ENCODE measurements around the gene LIPT1. TPM values are rescaled to one million over a fixed set of nuclear protein-coding genes. Genes with fewer than 3 reads are reported as not detected.

LIPT1 gene
- total and polyA plus RNA-seq, 3 experiments from 2014 or later, result 4.9 to 21.9 (median 5.5) TPM

DNA sequence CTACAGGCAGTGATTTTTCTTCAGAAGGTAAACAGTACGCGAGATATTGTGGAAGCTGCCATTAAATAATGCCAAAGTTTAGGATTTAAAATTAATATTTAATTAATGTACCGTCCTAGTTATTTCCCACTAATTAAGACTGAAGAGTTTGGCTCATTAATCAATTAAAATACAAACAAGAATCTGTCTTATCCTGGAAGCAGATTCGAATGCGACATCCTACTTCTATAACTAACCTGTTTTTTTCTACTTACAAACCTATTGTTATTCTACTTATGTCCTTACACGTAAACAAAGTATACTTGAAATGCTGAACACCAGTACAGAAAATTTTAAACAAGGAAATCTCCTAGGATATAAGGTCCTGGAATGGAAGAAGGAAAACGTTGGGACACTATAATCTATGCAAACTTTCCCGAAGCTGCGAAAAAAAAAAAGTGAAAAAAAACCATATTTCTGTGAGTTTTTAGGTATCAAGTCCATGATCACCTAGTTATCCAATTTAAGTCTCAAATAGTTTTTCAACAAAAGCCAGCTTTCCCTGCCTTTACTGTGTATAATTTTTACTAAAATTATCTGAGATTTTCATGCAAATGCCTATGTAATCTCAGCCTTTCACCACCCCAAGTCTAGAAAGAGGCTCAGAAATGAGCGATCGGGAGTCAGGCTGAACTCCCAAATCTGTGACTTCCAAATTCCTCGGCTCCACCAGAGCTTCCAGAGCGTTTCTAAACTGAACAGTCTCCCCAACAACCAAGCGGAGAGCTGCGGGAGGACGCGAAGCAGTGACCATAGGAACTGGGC lies 14.5 kb upstream of the LIPT1 start:
- H3K4me1 Mint-ChIP-seq, result peaks cover 19 to 28% (median 24%) of the 10 kb centered on the region in 3 donors
- H3K27ac Mint-ChIP-seq, result peak overlapping the region; percentile 83 to 99 (median 98)
- ChIA-PET CTCF (interaction anchor here (1.0 to 1.7 kb wide), 5 partner anchors 13 to 197 kb away, joined by 3 to 4 read pairs (median 3); partner anchors contain the start of genes EIF5B, LIPT1 and TSGA10), POLR2A (interaction anchor here (0.6 to 2.8 kb wide), 7 partner anchors 10 to 350 kb away, joined by 3 to 40 read pairs (median 4); partner anchors contain the start of genes LIPT1, MITD1, MRPL30 and TSGA10)
- no peaks in the 10 kb centered on the region for H3K36me3 ChIP-seq (ENCODE audit: insufficient read depth, low read length)
- peaks cover 0 to 2% of the 10 kb centered on the region in 2 donors for H3K27me3 Mint-ChIP-seq
- H3K27ac ChIP-seq (ENCODE audit: low read depth, low read length), result peak overlapping the region; percentile 90
- no peak for DNase-seq
- no peaks in the 10 kb centered on the region for H3K9me3 ChIP-seq (ENCODE audit: low read length)
- peak overlapping the region; percentile 100 for H3K4me3 ChIP-seq (ENCODE audit: low read length)
- H3K27me3 ChIP-seq (ENCODE audit: insufficient read depth, low read length, poor library complexity, severe bottlenecking), result no peaks in the 10 kb centered on the region
- H3K4me1 ChIP-seq (ENCODE audit: insufficient read depth, low read length), result peaks cover 14% of the 10 kb centered on the region
- peak overlapping the region; percentile 92 to 99 (median 96) for H3K4me3 Mint-ChIP-seq
- H3K36me3 Mint-ChIP-seq, result peaks cover 6 to 12% (median 8%) of the 10 kb centered on the region in 3 donors
- peaks cover 0 to 3% (median 0%) of the 10 kb centered on the region in 5 donors for H3K9me3 Mint-ChIP-seq

DNA sequence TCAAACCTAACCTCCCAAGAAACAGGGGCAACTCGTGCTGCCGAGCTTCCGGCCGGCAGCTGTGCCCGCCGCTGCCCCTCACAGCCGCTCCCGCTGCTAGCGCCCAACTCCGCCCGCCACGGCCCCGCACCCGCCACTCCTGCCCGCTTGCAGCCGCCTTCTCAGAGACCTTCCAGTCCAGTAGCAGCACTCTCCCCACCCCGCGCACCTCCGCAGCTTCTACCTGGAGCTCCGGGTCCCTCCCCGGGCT lies 14.0 kb upstream of the LIPT1 start:
- Histone ChIP-seq H3K27me3 (ENCODE audit: insufficient read depth, low read length, poor library complexity, severe bottlenecking) (no peaks in the 10 kb centered on the region), H3K27ac (ENCODE audit: low read depth, low read length) (peak overlapping the region; percentile 90), H3K4me3 (ENCODE audit: low read length) (peak overlapping the region; percentile 100), H3K4me1 (ENCODE audit: insufficient read depth, low read length) (peaks cover 14% of the 10 kb centered on the region), H3K9me3 (ENCODE audit: low read length) (no peaks in the 10 kb centered on the region), H3K36me3 (ENCODE audit: insufficient read depth, low read length) (no peaks in the 10 kb centered on the region)
- peak overlapping the region; percentile 92 to 99 (median 96) for H3K4me3 Mint-ChIP-seq
- ChIA-PET POLR2A (interaction anchor here (0.6 to 2.8 kb wide), 8 partner anchors 9 to 350 kb away, joined by 3 to 40 read pairs (median 4); partner anchors contain the start of genes EIF5B, LIPT1, MITD1 and MRPL30), CTCF (interaction anchor here (1.0 to 1.7 kb wide), 5 partner anchors 12 to 196 kb away, joined by 3 to 4 read pairs (median 3); partner anchors contain the start of genes EIF5B, LIPT1 and TSGA10)
- H3K9me3 Mint-ChIP-seq, result peaks cover 0 to 3% (median 0%) of the 10 kb centered on the region in 5 donors
- DNase-seq, result no peak
- H3K36me3 Mint-ChIP-seq, result peaks cover 4 to 12% (median 6%) of the 10 kb centered on the region in 3 donors
- no peaks in the 10 kb centered on the region for H3K27me3 Mint-ChIP-seq
- peak overlapping the region; percentile 83 to 99 (median 98) for H3K27ac Mint-ChIP-seq
- H3K4me1 Mint-ChIP-seq, result peaks cover 19 to 28% (median 24%) of the 10 kb centered on the region in 3 donors

DNA sequence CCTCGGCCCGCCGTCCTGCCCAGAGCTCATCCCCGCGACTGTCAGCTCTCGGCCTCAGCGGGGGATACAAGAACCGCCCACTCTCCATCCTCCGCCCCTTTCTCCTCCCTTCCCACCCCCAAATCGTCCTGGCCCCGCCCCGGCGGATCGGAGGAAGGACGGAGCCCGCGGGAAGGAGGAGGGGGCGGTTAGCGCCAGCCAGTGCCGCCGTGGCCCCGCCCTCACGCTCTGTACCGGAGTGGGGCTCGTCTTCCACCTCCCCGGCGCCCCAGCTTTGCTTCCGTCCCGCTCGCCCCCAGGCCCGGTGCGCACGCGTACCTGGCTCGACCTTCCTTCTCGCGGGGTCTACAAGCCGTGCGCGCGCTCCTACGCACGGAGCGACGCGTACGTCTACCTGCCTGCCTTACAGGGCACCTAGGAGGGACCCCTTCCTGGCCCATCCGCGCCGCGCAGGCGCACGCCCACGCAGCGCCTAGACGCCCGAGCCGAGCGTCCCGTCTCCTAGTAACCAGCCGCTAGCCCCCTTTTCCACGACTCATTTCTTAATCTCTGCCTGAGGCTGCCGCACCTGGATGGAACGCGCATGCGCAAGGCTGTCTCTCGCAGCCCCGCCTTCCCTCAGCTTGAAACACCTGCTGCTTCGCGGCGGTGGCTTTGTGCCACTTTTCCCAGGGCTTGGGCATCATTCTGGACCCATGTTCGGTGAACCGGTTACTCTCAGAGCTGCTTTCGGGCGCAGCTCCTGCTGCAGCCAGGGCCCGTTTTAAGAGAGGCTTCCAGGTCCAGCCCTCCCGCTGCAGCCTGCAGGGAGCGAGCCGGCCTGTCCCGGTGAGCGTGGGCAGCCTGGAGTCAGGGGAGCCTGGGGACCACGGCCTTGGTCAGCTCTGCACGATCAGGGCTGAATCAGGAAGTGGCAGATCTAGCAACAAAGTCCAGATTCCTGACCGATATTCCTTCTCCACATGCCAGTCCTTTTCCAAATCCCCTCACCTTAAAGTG lies 13.4 kb upstream of the LIPT1 start, which contains the start of gene C2orf15:
Gene C2orf15, plus strand, starts transcription at position 598 of the 999 bp plus-strand sequence. CDS start 8,852 bp downstream, outside the sequence.
- H3K27me3 Mint-ChIP-seq, result no peaks in the 10 kb centered on the region
- peak; percentile 96 to 98 (median 97) for DNase-seq
- ChIA-PET CTCF (interaction anchor here (0.9 to 1.7 kb wide), 6 partner anchors 12 to 195 kb away, joined by 3 to 4 read pairs (median 3); partner anchors contain the start of genes EIF5B, LIPT1 and TSGA10), POLR2A (interaction anchor here (0.6 to 2.8 kb wide), 9 partner anchors 9 to 537 kb away, joined by 3 to 40 read pairs (median 3); partner anchors contain the start of genes EIF5B, LIPT1, MITD1 and MRPL30)
- H3K27ac ChIP-seq (ENCODE audit: low read depth, low read length), result peak within 1 kb of the TSS; percentile 90
- no peaks in the 10 kb centered on the region for H3K9me3 ChIP-seq (ENCODE audit: low read length)
- peaks cover 4 to 15% (median 6%) of the 10 kb centered on the region in 3 donors for H3K36me3 Mint-ChIP-seq
- peak within 1 kb of the TSS; percentile 92 to 99 (median 96) for H3K4me3 Mint-ChIP-seq
- H3K36me3 ChIP-seq (ENCODE audit: insufficient read depth, low read length), result no peaks in the 10 kb centered on the region
- H3K4me1 Mint-ChIP-seq, result peaks cover 19 to 28% (median 24%) of the 10 kb centered on the region in 3 donors
- H3K9me3 Mint-ChIP-seq, result no peaks in the 10 kb centered on the region
- no peaks in the 10 kb centered on the region for H3K27me3 ChIP-seq (ENCODE audit: insufficient read depth, low read length, poor library complexity, severe bottlenecking)
- H3K4me3 ChIP-seq (ENCODE audit: low read length), result peak within 1 kb of the TSS; percentile 100
- peak within 1 kb of the TSS; percentile 83 to 99 (median 98) for H3K27ac Mint-ChIP-seq
- H3K4me1 ChIP-seq (ENCODE audit: insufficient read depth, low read length), result peaks cover 14% of the 10 kb centered on the region

DNA sequence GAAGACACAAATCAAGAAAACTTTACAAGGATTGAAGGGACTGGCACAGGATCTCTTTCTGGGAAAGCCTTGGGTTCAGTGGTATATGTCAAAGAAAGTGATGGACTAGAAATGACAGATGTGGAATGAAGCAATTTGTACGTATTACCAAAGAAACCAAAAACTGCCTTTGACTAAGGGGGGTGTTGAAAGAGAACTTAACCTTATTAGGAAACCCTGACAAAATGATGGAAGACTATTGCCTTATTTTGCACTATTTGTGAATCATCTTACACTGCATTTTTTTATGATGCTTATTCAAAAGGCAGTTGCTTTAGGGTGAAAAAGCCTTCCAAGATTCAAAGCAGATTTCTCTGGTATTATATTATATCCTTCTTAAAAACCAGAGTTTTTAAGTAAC lies 4.1 kb upstream of the LIPT1 start:
- POLR2A ChIA-PET, result no interaction called here
- peaks cover 7 to 18% (median 11%) of the 10 kb centered on the region in 3 donors for H3K4me1 Mint-ChIP-seq
- Histone ChIP-seq H3K27ac (ENCODE audit: low read depth, low read length) (no peak overlapping the region), H3K4me1 (ENCODE audit: insufficient read depth, low read length) (peaks cover 15% of the 10 kb centered on the region), H3K4me3 (ENCODE audit: low read length) (no peak overlapping the region), H3K27me3 (ENCODE audit: insufficient read depth, low read length, poor library complexity, severe bottlenecking) (no peaks in the 10 kb centered on the region), H3K36me3 (ENCODE audit: insufficient read depth, low read length) (no peaks in the 10 kb centered on the region), H3K9me3 (ENCODE audit: low read length) (no peaks in the 10 kb centered on the region)
- peaks cover 0 to 2% of the 10 kb centered on the region in 2 donors for H3K27me3 Mint-ChIP-seq
- DNase-seq, result no peak
- peaks cover 0 to 21% (median 2%) of the 10 kb centered on the region in 3 donors for H3K36me3 Mint-ChIP-seq
- peak overlapping the region in 1 of 8 donors; percentile 6 for H3K27ac Mint-ChIP-seq
- CTCF ChIA-PET, result no interaction called here
- H3K4me3 Mint-ChIP-seq, result peak overlapping the region in 1 of 7 donors; percentile 62
- no peaks in the 10 kb centered on the region for H3K9me3 Mint-ChIP-seq

DNA sequence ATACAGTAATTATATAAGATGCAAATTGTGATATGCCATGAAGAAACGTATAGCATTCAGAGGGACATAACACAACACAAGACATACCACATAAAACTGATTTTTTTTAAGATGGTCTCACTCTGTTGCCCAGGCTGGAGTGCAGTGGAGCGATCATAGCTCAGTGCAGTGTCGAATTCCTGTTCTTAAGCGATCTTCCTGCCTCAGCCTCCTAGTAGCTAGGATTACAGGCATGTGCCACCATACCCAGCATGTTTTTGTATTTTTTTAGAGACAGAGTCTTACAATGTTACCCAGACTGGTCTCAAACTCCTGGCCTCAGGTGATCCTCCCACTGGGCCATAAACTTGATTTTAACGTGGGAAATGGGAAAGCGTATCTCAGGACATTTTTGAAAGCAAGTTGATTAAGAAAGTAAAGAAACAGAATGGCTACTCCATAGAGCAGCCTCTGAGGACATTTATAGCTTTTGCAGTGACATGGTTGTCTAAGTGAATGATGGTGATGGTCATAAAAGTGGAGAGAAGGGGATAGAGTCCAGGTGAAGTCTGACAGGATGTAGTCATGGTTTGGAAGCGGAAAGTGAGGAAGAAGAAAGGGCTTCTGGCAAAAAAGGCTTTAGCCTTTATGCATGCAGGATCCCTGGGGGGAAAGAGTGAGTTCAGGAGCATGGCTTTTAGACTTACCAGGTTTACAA lies 2.4 kb upstream of the LIPT1 start:
- H3K4me3 Mint-ChIP-seq, result no peak overlapping the region
- Histone ChIP-seq H3K4me1 (ENCODE audit: insufficient read depth, low read length) (peaks cover 24% of the 10 kb centered on the region), H3K36me3 (ENCODE audit: insufficient read depth, low read length) (peaks cover 6% of the 10 kb centered on the region), H3K27ac (ENCODE audit: low read depth, low read length) (no peak overlapping the region), H3K9me3 (ENCODE audit: low read length) (no peaks in the 10 kb centered on the region), H3K27me3 (ENCODE audit: insufficient read depth, low read length, poor library complexity, severe bottlenecking) (no peaks in the 10 kb centered on the region), H3K4me3 (ENCODE audit: low read length) (no peak overlapping the region)
- ChIA-PET POLR2A (no interaction called here), CTCF (no interaction called here)
- H3K36me3 Mint-ChIP-seq, result peaks cover 3 to 30% (median 6%) of the 10 kb centered on the region in 3 donors
- peaks cover 23 to 29% (median 27%) of the 10 kb centered on the region in 3 donors for H3K4me1 Mint-ChIP-seq
- H3K27me3 Mint-ChIP-seq, result no peaks in the 10 kb centered on the region
- H3K27ac Mint-ChIP-seq, result no peak overlapping the region
- no peak for DNase-seq
- no peaks in the 10 kb centered on the region for H3K9me3 Mint-ChIP-seq

DNA sequence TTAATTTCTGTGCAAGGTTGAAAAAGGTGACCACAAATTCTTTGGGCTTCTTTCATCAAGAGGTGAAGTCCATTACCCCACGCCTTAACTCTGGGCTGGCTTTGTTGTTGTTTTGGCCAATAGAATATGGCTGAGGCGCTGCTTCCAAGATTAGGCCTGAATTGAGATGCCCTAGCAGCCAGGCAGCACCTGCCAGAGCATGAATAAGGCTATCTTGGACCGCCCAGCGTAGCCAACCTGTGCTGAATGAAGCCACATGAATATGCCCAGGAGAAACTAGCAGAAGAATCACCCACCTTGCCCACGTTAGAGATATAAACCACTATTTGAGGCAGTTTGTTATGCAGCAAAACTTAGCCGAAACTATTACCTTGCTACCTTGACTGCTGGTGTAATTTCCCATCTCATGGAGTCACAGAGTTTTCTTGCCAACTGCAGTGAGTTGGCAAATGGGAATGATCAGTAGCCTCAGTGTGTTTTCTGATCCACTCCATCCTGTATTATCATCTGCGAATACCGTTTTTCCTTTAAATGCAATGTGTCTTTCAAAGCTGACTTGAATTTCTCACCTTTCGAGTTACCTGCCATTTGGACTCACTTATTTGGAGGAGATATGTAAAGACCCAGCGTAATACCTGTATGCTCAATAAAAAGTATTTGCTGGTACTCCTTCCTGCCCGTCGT lies 704 bp upstream of the LIPT1 start:
- POLR2A ChIA-PET, result interaction anchor here (0.6 to 2.8 kb wide), 6 partner anchors 13 to 545 kb away, joined by 3 to 40 read pairs (median 6); partner anchors contain the start of genes C2orf15, EIF5B, MITD1 and MRPL30
- H3K27me3 ChIP-seq (ENCODE audit: insufficient read depth, low read length, poor library complexity, severe bottlenecking), result no peaks in the 10 kb centered on the region
- CTCF ChIA-PET, result interaction anchor here (0.7 to 1.0 kb wide), 2 partner anchors 13 kb away, joined by 3 read pairs; no protein-coding TSS in a partner anchor
- H3K27ac Mint-ChIP-seq, result peak overlapping the region in 3 of 8 donors; percentile 88 to 99 (median 97)
- H3K9me3 Mint-ChIP-seq, result no peaks in the 10 kb centered on the region
- peaks cover 33 to 39% (median 37%) of the 10 kb centered on the region in 3 donors for H3K4me1 Mint-ChIP-seq
- peaks cover 8% of the 10 kb centered on the region for H3K36me3 ChIP-seq (ENCODE audit: insufficient read depth, low read length)
- H3K4me3 Mint-ChIP-seq, result peak overlapping the region in 4 of 7 donors; percentile 84 to 92 (median 89)
- no peak for DNase-seq
- H3K9me3 ChIP-seq (ENCODE audit: low read length), result no peaks in the 10 kb centered on the region
- peaks cover 8 to 42% (median 10%) of the 10 kb centered on the region in 3 donors for H3K36me3 Mint-ChIP-seq
- H3K4me1 ChIP-seq (ENCODE audit: insufficient read depth, low read length), result peaks cover 25% of the 10 kb centered on the region
- H3K4me3 ChIP-seq (ENCODE audit: low read length), result peak overlapping the region; percentile 96
- peak overlapping the region; percentile 97 for H3K27ac ChIP-seq (ENCODE audit: low read depth, low read length)
- no peaks in the 10 kb centered on the region for H3K27me3 Mint-ChIP-seq
